Stimulated activated naive CD4-positive, alpha-beta T cell (primary cell): ENCODE measurements around the gene GRAMD1A.
"Not testable (repeated sequence)": the region's sequence is repeated elsewhere in the genome, so short reads cannot be mapped to it uniquely, and the experiment has no call there.

ENCODE experiments used
- DNase-seq, 6 experiments: peaks; one replicate each; lab custom pipeline; 2025; lab: John Stamatoyannopoulos, UW

The GRAMD1A gene

GRCh38 chr19:34979819-34980640 is 20.1 kb upstream of the GRAMD1A start:
- no peak for DNase-seq

- DNase-seq, result no peak
These were observed 17.8 kb upstream of the GRAMD1A start for GRCh38 chr19:34982275-34982674.

- no peak for DNase-seq
These were observed 16.3 kb upstream of the GRAMD1A start for GRCh38 chr19:34983786-34984185.

- no peak for DNase-seq
These were observed 15.8 kb upstream of the GRAMD1A start for GRCh38 chr19:34984287-34984686.

GRCh38 chr19:34985249-34986022 is 14.7 kb upstream of the GRAMD1A start:
- peak in 3 of 6 experiments; percentile 14 to 39 (median 21) for DNase-seq

- no peak for DNase-seq
These were observed 12.0 kb upstream of the GRAMD1A start for GRCh38 chr19:34988119-34988518.

GRCh38 chr19:34989298-34989697 is 10.8 kb upstream of the GRAMD1A start:
- no peak for DNase-seq

- no peak for DNase-seq
These were observed 9.4 kb upstream of the GRAMD1A start for GRCh38 chr19:34990578-34991192.

GRCh38 chr19:34991542-34992333 is 8.4 kb upstream of the GRAMD1A start:
- no peak for DNase-seq

GRCh38 chr19:34992582-34992981 is 7.5 kb upstream of the GRAMD1A start:
- DNase-seq, result not testable (repeated sequence)

GRCh38 chr19:34994286-34994642 is 5.9 kb upstream of the GRAMD1A start:
- DNase-seq, result no peak

GRCh38 chr19:34994643-34995541 is 5.2 kb upstream of the GRAMD1A start:
- no peak for DNase-seq

- no peak for DNase-seq
These were observed 4.6 kb upstream of the GRAMD1A start for GRCh38 chr19:34995551-34995950.

- DNase-seq, result peak in 5 of 6 experiments; percentile 17 to 88 (median 72)
These were observed 3.0 kb upstream of the GRAMD1A start for GRCh38 chr19:34997071-34997617.

GRCh38 chr19:34998224-34998623 is 1.9 kb upstream of the GRAMD1A start:
- DNase-seq, result not testable (repeated sequence)

- DNase-seq, result peak in 1 of 6 experiments; percentile 22
These were observed 1.2 kb upstream of the GRAMD1A start for GRCh38 chr19:34998777-34999497.

GRCh38 chr19:35000338-35000646 is 169 bp downstream of the GRAMD1A start:
- no peak for DNase-seq

GRCh38 chr19:35000647-35001501 is 751 bp downstream of the GRAMD1A start:
- DNase-seq, result peak; percentile 34 to 71 (median 58)

- DNase-seq, result no peak
These were observed 2.0 kb downstream of the GRAMD1A start for GRCh38 chr19:35002037-35002535.
